ENCODE data around the gene SLC43A2. TPM values are rescaled to one million over a fixed set of nuclear protein-coding genes. Genes with fewer than 3 reads are reported as not detected.

Gene SLC43A2
- total RNA-seq, 1 experiment from 2014 or later, result 11.0 TPM

- CTCF ChIA-PET, result interaction anchor here (1.3 kb wide), 1 partner anchor 16 kb away, joined by 4 read pairs; no protein-coding TSS in a partner anchor
- DNase-seq (ENCODE audit: low spot score) (no peak), ATAC-seq (no peak)
- POLR2A ChIA-PET, result no interaction called here
- no peaks in the 10 kb centered on the region for H3K9me3 Mint-ChIP-seq
- no peak for TF ChIP-seq ZNF512 (CRISPR knock-in tag; IDR thresholded peaks at IDR 0.05; ENCODE audit: borderline replicate concordance)
- no peak for TF ChIP-seq ELF4 (CRISPR knock-in tag; IDR thresholded peaks at IDR 0.05; ENCODE audit: low read depth)
- TF ChIP-seq ZNF121 (CRISPR knock-in tag; IDR thresholded peaks at IDR 0.05), result no peak
- TF ChIP-seq AFF4 (CRISPR knock-in tag; IDR thresholded peaks at IDR 0.05; ENCODE audit: borderline replicate concordance), result no peak
- TF ChIP-seq PRDM15 (CRISPR knock-in tag; IDR thresholded peaks at IDR 0.05), result no peak
- TF ChIP-seq NR3C1 (CRISPR knock-in tag; conservative IDR thresholded peaks at IDR 0.05; ENCODE audit: low read depth), result no peak
- no peak for TF ChIP-seq ATF3 (CRISPR knock-in tag; conservative IDR thresholded peaks at IDR 0.05)
- no peak for TF ChIP-seq CDX4 (CRISPR knock-in tag; IDR thresholded peaks at IDR 0.05; ENCODE audit: borderline replicate concordance)
- no peak for TF ChIP-seq ZBTB43 (CRISPR knock-in tag; IDR thresholded peaks at IDR 0.05)
- no peak for TF ChIP-seq ERG (CRISPR knock-in tag; IDR thresholded peaks at IDR 0.05)
- H3K36me3 Mint-ChIP-seq, result no peaks in the 10 kb centered on the region; the same call in 1 of the 2 replicates
- no peak overlapping the region for H3K27ac Mint-ChIP-seq
- peaks cover 24% of the 10 kb centered on the region for H3K4me1 Mint-ChIP-seq
- H3K27me3 Mint-ChIP-seq (ENCODE audit: low read depth), result peaks cover 3% of the 10 kb centered on the region; the same call in 1 of the 2 replicates
- no peak overlapping the region for H3K4me3 Mint-ChIP-seq
Observed at GRCh38 chr17:1558401-1558800, 70.2 kb downstream of the SLC43A2 start.
